Measurements from ENCODE around the gene SKP1. TPM values are rescaled to one million over a fixed set of nuclear protein-coding genes. Genes with fewer than 3 reads are reported as not detected.

Gene SKP1
- total RNA-seq, 2 donors from 2014 or later: 287 to 360 TPM

DNA sequence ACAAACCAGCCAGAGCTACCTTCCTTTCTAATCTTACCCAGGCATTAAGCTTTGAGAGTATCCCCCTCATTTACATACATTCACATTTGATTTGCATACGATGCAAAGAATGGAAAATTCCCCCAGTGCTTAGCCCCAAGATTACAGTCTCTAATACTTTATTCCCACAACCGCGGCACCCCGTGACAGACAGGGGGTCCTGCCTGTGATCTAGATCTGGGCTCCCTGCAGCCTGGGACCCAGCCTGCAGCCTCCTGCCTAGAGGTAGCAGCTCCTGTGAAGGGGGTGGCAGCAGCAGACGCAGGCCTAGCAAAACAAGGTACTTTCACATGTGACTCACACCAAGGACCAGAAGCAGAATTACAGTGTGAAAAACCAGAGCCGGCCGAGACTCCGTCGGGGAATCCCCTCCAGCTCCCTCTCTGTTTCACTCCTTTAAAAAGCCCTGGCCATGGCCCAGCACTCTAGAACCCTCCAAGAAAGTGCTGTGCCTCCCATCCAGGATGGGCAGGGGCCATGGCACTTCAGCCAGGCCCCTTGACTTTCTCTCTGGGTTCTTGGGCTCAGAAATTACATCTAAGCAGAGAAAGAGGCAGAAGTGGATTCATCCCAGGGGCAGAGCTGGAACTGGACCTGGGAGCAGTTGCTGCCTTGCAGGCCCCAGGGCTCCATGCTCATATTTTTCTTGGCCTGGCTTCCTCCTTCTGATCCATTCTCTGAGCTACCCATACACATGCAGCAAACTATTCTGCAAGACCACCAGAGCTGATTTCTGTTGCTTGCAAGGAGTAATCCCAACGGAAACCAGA, 76.3 kb downstream of the SKP1 start:
- peaks cover 0 to 15% of the 10 kb centered on the region in 2 donors for H3K4me1 ChIP-seq
- H3K4me3 ChIP-seq: no peak overlapping the region
- no peaks in the 10 kb centered on the region for H3K36me3 ChIP-seq
- peak; percentile 68 for DNase-seq (ENCODE audit: low spot score)
- H3K9me3 ChIP-seq: no peaks in the 10 kb centered on the region
- H3K27ac ChIP-seq: no peak overlapping the region
- TF ChIP-seq, protein P1, sequence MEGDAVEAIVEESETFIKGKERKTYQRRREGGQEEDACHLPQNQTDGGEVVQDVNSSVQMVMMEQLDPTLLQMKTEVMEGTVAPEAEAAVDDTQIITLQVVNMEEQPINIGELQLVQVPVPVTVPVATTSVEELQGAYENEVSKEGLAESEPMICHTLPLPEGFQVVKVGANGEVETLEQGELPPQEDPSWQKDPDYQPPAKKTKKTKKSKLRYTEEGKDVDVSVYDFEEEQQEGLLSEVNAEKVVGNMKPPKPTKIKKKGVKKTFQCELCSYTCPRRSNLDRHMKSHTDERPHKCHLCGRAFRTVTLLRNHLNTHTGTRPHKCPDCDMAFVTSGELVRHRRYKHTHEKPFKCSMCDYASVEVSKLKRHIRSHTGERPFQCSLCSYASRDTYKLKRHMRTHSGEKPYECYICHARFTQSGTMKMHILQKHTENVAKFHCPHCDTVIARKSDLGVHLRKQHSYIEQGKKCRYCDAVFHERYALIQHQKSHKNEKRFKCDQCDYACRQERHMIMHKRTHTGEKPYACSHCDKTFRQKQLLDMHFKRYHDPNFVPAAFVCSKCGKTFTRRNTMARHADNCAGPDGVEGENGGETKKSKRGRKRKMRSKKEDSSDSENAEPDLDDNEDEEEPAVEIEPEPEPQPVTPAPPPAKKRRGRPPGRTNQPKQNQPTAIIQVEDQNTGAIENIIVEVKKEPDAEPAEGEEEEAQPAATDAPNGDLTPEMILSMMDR (IDR thresholded peaks at IDR 0.05): no peak
- H3K27me3 ChIP-seq: no peaks in the 10 kb centered on the region

DNA sequence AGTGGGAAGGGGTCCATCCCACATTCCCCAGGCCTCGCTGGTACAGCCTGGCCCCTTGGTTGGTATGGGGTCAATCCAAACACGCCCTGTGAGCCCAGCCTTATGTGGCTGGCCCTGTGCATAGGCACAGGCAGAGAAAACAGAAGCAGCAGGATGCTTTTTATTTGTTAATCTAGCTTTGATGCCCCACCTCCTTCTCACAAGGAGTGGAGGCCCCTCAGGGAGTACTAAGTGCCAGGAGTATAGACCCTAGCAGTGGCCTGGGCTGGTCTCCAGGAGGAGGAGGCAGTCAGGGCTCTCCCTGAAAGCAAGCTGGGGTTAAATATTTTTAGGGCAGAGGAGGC, 76.8 kb downstream of the SKP1 start:
- Histone ChIP-seq H3K9me3 (no peaks in the 10 kb centered on the region), H3K4me3 (no peak overlapping the region), H3K27me3 (no peaks in the 10 kb centered on the region), H3K4me1 (peaks cover 0 to 16% of the 10 kb centered on the region in 2 donors), H3K27ac (no peak overlapping the region), H3K36me3 (no peaks in the 10 kb centered on the region)
- DNase-seq (ENCODE audit: low spot score): no peak
- TF ChIP-seq, protein P1 (IDR thresholded peaks at IDR 0.05): no peak

DNA sequence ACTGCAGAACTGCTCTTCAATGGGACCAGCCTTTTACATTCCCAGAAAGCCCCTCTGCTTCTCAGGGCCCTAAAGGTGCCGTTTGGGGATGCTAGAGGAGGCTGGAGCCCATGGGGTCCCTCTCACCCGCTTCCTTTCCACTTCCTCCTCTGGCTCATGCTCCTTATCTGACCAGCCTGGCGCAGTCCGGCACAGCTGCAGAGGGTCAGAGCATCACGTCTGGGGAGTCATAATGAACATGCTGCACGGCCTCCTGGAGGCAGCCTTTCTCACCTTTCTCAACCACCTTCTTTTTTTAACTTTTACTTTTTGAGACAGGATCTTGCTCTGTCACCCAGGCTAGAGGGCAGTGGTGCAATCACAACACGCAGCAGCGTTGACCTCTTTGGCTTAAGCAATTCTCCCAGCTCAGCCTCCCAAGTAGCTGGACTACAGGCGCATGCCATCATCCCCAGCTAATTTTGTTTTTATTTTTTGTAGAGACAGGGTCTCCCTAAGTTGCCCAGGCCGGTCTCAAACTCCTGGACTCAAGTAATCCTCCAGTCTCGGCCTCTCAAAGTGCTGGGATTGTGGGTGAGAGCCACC, 77.4 kb downstream of the SKP1 start:
- TF ChIP-seq, protein P1 (IDR thresholded peaks at IDR 0.05): no peak
- no peak for DNase-seq (ENCODE audit: low spot score)
- Histone ChIP-seq H3K9me3 (no peaks in the 10 kb centered on the region), H3K27ac (no peak overlapping the region), H3K4me3 (no peak overlapping the region), H3K36me3 (no peaks in the 10 kb centered on the region), H3K27me3 (no peaks in the 10 kb centered on the region), H3K4me1 (peaks cover 0 to 16% of the 10 kb centered on the region in 2 donors)

Small RNAs within 50 kb of the gene (microRNA-seq; reads per million reads assigned to microRNA genes)
- 0 reads per million in 2 donors for gene MIR3661 (ENCODE audit: borderline number of aligned reads in 2 of 2, borderline replicate concordance in 1 of 2)

Other genes starting within 250 kb of the SKP1 start
- gene C5orf15, start 208.3 kb downstream of the SKP1 start, total RNA-seq: 10 to 100 TPM; 32.6 to 59.8 TPM
- 100 to 1,000 TPM; 263 to 394 TPM for gene VDAC1, start 172.0 kb downstream of the SKP1 start, total RNA-seq
- gene TCF7, start 62.3 kb downstream of the SKP1 start, total RNA-seq: 1 to 10 TPM; 1.3 to 1.7 TPM
- 100 to 1,000 TPM; 137 to 147 TPM for gene PPP2CA, start 49.1 kb upstream of the SKP1 start, total RNA-seq
- gene CDKL3, start 190.2 kb upstream of the SKP1 start, total RNA-seq: 1 to 10 TPM; 4.9 to 5.9 TPM
- gene UBE2B, start 194.6 kb upstream of the SKP1 start, total RNA-seq: 10 to 100 TPM; 61.2 to 81.9 TPM
- 10 to 100 TPM; 28.2 to 32.8 TPM for gene CDKN2AIPNL, start 234.9 kb upstream of the SKP1 start, total RNA-seq